Placental epithelial cell (primary cell): ENCODE measurements around the gene MED20. TPM values are rescaled to one million over a fixed set of nuclear protein-coding genes. Genes with fewer than 3 reads are reported as not detected.

Experiments
- small RNA-seq: library from RNA; depleted of rRNA; stranded (forward); fragments of <200 nt; gene quantifications from one replicate; pipeline ENCODE3, GENCODE V24; 2012
- total RNA-seq: library from RNA; depleted of rRNA; stranded (reverse); fragments of >200 nt; gene quantifications from 2 replicates; pipeline ENCODE4 v1.2.3, GENCODE V29; 2012

MED20 gene
- total RNA-seq, result 33.0 and 49.7 TPM in 2 replicates

GRCh38 chr6:41920921-41921711 is at the start of gene MED20, which contains the start of gene BYSL:
Gene MED20 (minus strand): TSS chr6:41921139. CDS start chr6:41921018, 121 bp downstream.
Gene BYSL (plus strand): TSS chr6:41921499. CDS start chr6:41921563, 64 bp downstream.

GRCh38 chr6:41941280-41942066 is 20.5 kb upstream of the MED20 start, which contains the start of gene CCND3:
Gene CCND3 (minus strand): TSS chr6:41941808. CDS start chr6:41941649, 159 bp downstream.

GRCh38 chr6:41895300-41896233 is 25.4 kb downstream of the MED20 start, which contains the start of gene USP49:
Gene USP49 (minus strand): TSS chr6:41895375. CDS start chr6:41806983, 88,392 bp downstream.

Small RNA genes within 50 kb of the gene (small RNA-seq; reads per million reads assigned to genes)
- gene RF00019, result not detected

Other genes starting within 250 kb of the MED20 start
- gene TFEB, start 185.5 kb downstream of the MED20 start, total RNA-seq, result 4.2 and 5.5 TPM in 2 replicates
- not detected in 2 replicates for gene PGC, start 173.7 kb downstream of the MED20 start, total RNA-seq
- gene FRS3, start 141.2 kb downstream of the MED20 start, total RNA-seq, result 2.7 TPM in 2 replicates
- gene PRICKLE4, start 140.4 kb downstream of the MED20 start, total RNA-seq, result 0.65 and 5.5 TPM in 2 replicates
- gene TOMM6, start 133.4 kb downstream of the MED20 start, total RNA-seq, result 80.9 and 120 TPM in 2 replicates
- 2.9 and 6.7 TPM in 2 replicates for gene USP49, start 25.8 kb downstream of the MED20 start, total RNA-seq
- 8.0 and 14.1 TPM in 2 replicates for gene BYSL, start 360 bp upstream of the MED20 start, total RNA-seq
- gene CCND3, start 20.7 kb upstream of the MED20 start, total RNA-seq, result 143 and 151 TPM in 2 replicates
- gene TAF8, start 129.4 kb upstream of the MED20 start, total RNA-seq, result 30.6 and 30.7 TPM in 2 replicates
- 9.8 and 19.8 TPM in 2 replicates for gene C6orf132, start 221.5 kb upstream of the MED20 start, total RNA-seq